H1 (cell line): ENCODE data around the gene ADPRHL1. TPM values are rescaled to one million over a fixed set of nuclear protein-coding genes. Genes with fewer than 3 reads are reported as not detected.

ENCODE experiments used
- CTCF ChIA-PET: fragments of 300-600 bp; sonication (Branson Sonifier 250); formaldehyde crosslinking; loops from one replicate; lab custom pipeline; 2021; ENCODE audit not compliant: partially characterized antibody; lab: Charles Lee
- POLR2A ChIA-PET: fragments of 300-600 bp; sonication (Branson Sonifier 250); formaldehyde crosslinking; loops from one replicate; lab custom pipeline; 2021; ENCODE audit warnings: inconsistent platforms; ENCODE audit not compliant: partially characterized antibody; lab: Charles Lee
- DNase-seq, 2 experiments: peaks; one replicate each; pipeline versions ENCODE4 v3.0.0 to v3.0.0-alpha.2; 2010 to 2022; ENCODE audit warnings: low spot score in 2 of 2, low read depth in 1 of 2, mixed read lengths in 1 of 2
- FAIRE-seq: peaks from 2 replicates; lab custom pipeline; 2011; peaks lifted over from hg19 to GRCh38; lab: Jason Lieb, UNC
- H2AFZ ChIP-seq: 2 replicates; pipeline ENCODE4 v1.8.1; 2012; ENCODE audit warnings: low read length, inconsistent platforms
- H2AK5ac ChIP-seq: 2 replicates; pipeline ENCODE4 v1.6.1; 2013; ENCODE audit warnings: low read depth, low read length
- H2BK120ac ChIP-seq: replicated peaks from 2 replicates; pipeline ENCODE3; 2013; ENCODE audit warnings: low read depth, low read length, inconsistent platforms
- H2BK12ac ChIP-seq: 2 replicates; pipeline ENCODE4 v1.6.1; 2013; ENCODE audit warnings: low read depth, low read length
- H2BK15ac ChIP-seq: 2 replicates; pipeline ENCODE4 v1.6.1; 2013; ENCODE audit warnings: low read length
- H2BK20ac ChIP-seq: 2 replicates; pipeline ENCODE4 v1.6.1; 2013; ENCODE audit warnings: low read length
- H2BK5ac ChIP-seq: 2 replicates; pipeline ENCODE4 v1.6.1; 2013; ENCODE audit warnings: low read depth, low read length
- H3K14ac ChIP-seq: 2 replicates; pipeline ENCODE4 v1.6.1; 2013; ENCODE audit warnings: inconsistent platforms; ENCODE audit not compliant: insufficient read length
- H3K18ac ChIP-seq: 2 replicates; pipeline ENCODE4 v1.6.1; 2013; ENCODE audit warnings: low read length; ENCODE audit errors: extremely low read depth
- H3K23ac ChIP-seq: 2 replicates; pipeline ENCODE4 v1.6.1; 2013; ENCODE audit warnings: inconsistent platforms; ENCODE audit not compliant: insufficient read length
- H3K23me2 ChIP-seq: 2 replicates; pipeline ENCODE4 v1.6.1; 2013; ENCODE audit warnings: low read depth, low read length
- H3K27ac ChIP-seq: 2 replicates; pipeline ENCODE4 v1.6.1; 2011; ENCODE audit warnings: low read depth, low read length, inconsistent platforms
- H3K27me3 ChIP-seq, 4 experiments: replicated peaks in 1 of 4; 1 replicate in 1 of 4; 2 replicates in 3 of 4; pipeline versions ENCODE4 v1.6.1 to v1.8.1; 2011 to 2013; ENCODE audit warnings: low read length in 3 of 4, mild to moderate bottlenecking in 3 of 4, inconsistent platforms in 2 of 4, mixed read lengths in 2 of 4, moderate library complexity in 1 of 4; ENCODE audit not compliant: control insufficient read depth in 3 of 4, insufficient read depth in 3 of 4; ENCODE audit errors: extremely low read depth in 1 of 4
- H3K36me3 ChIP-seq, 4 experiments: 2 replicates each; pipeline versions ENCODE4 v1.6.1 to v1.8.1; 2011 to 2013; ENCODE audit warnings: mild to moderate bottlenecking in 4 of 4, low read length in 3 of 4, moderate library complexity in 2 of 4, control low read depth in 1 of 4, inconsistent platforms in 1 of 4; ENCODE audit not compliant: insufficient read depth in 4 of 4, control insufficient read depth in 2 of 4
- H3K4ac ChIP-seq: replicated peaks from 2 replicates; pipeline ENCODE3; 2013; ENCODE audit warnings: low read length, low read depth, mixed read lengths, inconsistent platforms; ENCODE audit not compliant: insufficient read length
- H3K4me1 ChIP-seq, 4 experiments: replicated peaks in 1 of 4; 1 replicate in 1 of 4; 2 replicates in 3 of 4; pipeline versions ENCODE4 v1.6.1 to v1.8.1; 2011 to 2013; ENCODE audit warnings: low read length in 3 of 4, inconsistent platforms in 2 of 4, mixed read lengths in 1 of 4; ENCODE audit not compliant: insufficient read depth in 4 of 4, control insufficient read depth in 3 of 4
- H3K4me2 ChIP-seq, 2 experiments: 2 replicates each; pipeline versions ENCODE4 v1.6.1 to v1.8.1; 2011 to 2013; ENCODE audit warnings: low read depth in 2 of 2, low read length in 2 of 2, control low read depth in 1 of 2, inconsistent platforms in 1 of 2, mild to moderate bottlenecking in 1 of 2; ENCODE audit not compliant: insufficient read depth in 1 of 2
- H3K4me3 ChIP-seq, 4 experiments: fragments of 200-600, 300-600 bp in 1 of 4; sonication (generic), shearing (Covaris generic), sonication (Bioruptor Twin) in 1 of 4; 2 replicates each; pipeline versions ENCODE4 v1.5.1 to v1.8.1; 2011 to 2016; ENCODE audit warnings: low read length in 4 of 4, low read depth in 3 of 4, control low read depth in 2 of 4, inconsistent platforms in 2 of 4, mild to moderate bottlenecking in 2 of 4, mixed read lengths in 1 of 4, moderate library complexity in 1 of 4; ENCODE audit not compliant: insufficient read depth in 2 of 4; ENCODE audit errors: extremely low read depth in 1 of 4
- H3K56ac ChIP-seq: replicated peaks from 2 replicates; pipeline ENCODE3; 2013; ENCODE audit warnings: low read depth, mild to moderate bottlenecking, mixed read lengths, low read length, inconsistent platforms; ENCODE audit not compliant: insufficient read length
- H3K79me1 ChIP-seq: 2 replicates; pipeline ENCODE4 v1.6.1; 2013; ENCODE audit warnings: low read depth, low read length, control low read depth
- H3K79me2 ChIP-seq, 2 experiments: 2 replicates each; pipeline versions ENCODE4 v1.6.1 to v1.8.1; 2012 to 2013; ENCODE audit warnings: low read length in 2 of 2, mild to moderate bottlenecking in 2 of 2, inconsistent platforms in 1 of 2; ENCODE audit not compliant: insufficient read depth in 2 of 2, control insufficient read depth in 1 of 2
- H3K9ac ChIP-seq, 4 experiments: replicated peaks in 1 of 4; 1 replicate in 1 of 4; 2 replicates in 3 of 4; pipeline versions ENCODE4 v1.6.1 to v1.8.1; 2011 to 2013; ENCODE audit warnings: low read depth in 3 of 4, low read length in 3 of 4, control low read depth in 2 of 4, mild to moderate bottlenecking in 2 of 4, moderate library complexity in 2 of 4, inconsistent platforms in 1 of 4; ENCODE audit errors: extremely low read depth in 1 of 4
- H3K9me3 ChIP-seq, 2 experiments: 2 replicates each; pipeline versions ENCODE4 v1.6.1 to v1.8.1; 2012 to 2013; ENCODE audit warnings: mild to moderate bottlenecking in 2 of 2, moderate library complexity in 2 of 2, control low read depth in 1 of 2, inconsistent platforms in 1 of 2, low read depth in 1 of 2, low read length in 1 of 2, mixed read lengths in 1 of 2; ENCODE audit not compliant: insufficient read depth in 2 of 2
- H4K20me1 ChIP-seq, 2 experiments: replicated peaks in 1 of 2; 2 replicates each; pipeline versions ENCODE3 to v1.8.1; 2011 to 2013; ENCODE audit warnings: inconsistent platforms in 2 of 2, low read length in 2 of 2, mild to moderate bottlenecking in 1 of 2; ENCODE audit not compliant: insufficient read depth in 2 of 2, control insufficient read depth in 1 of 2
- H4K5ac ChIP-seq: 2 replicates; pipeline ENCODE4 v1.6.1; 2013; ENCODE audit warnings: low read length, low read depth, mixed read lengths, inconsistent platforms; ENCODE audit not compliant: insufficient read length
- H4K8ac ChIP-seq: 2 replicates; pipeline ENCODE4 v1.8.0; 2013; ENCODE audit warnings: mild to moderate bottlenecking, moderate library complexity, low read length, inconsistent platforms; ENCODE audit not compliant: insufficient read depth; ENCODE audit errors: extremely low read depth
- H4K91ac ChIP-seq: replicated peaks from 2 replicates; pipeline ENCODE3; 2013; ENCODE audit warnings: low read length, mixed read lengths, inconsistent platforms; ENCODE audit not compliant: insufficient read length
- BRCA1 ChIP-seq: IDR thresholded peaks from 2 replicates; pipeline ENCODE4 v1.6.1; 2012; ENCODE audit warnings: low read depth, low read length, improper control_type of control experiment
- CBX5 ChIP-seq: fragments of 300-800, 300-1000 bp; sonication (generic); IDR thresholded peaks from 2 replicates; pipeline ENCODE4 v1.7.1; 2016; ENCODE audit warnings: antibody characterized with exemption, low read length, low read depth
- CREB1 ChIP-seq: IDR thresholded peaks from 2 replicates; pipeline ENCODE4 v1.6.1; 2012; ENCODE audit warnings: inconsistent platforms
- JUND ChIP-seq: IDR thresholded peaks from 2 replicates; pipeline ENCODE4 v1.6.1; 2011; ENCODE audit warnings: mild to moderate bottlenecking, improper control_type of control experiment, low read length
- KDM1A ChIP-seq: fragments of 200-600, 300-600 bp; sonication (generic); IDR thresholded peaks from 2 replicates; pipeline ENCODE4 v1.7.1; 2016; ENCODE audit warnings: mild to moderate bottlenecking, low read length, borderline replicate concordance
- KDM4A ChIP-seq: IDR thresholded peaks from one replicate; pipeline ENCODE4 v1.7.1; 2012; ENCODE audit warnings: low read depth, mild to moderate bottlenecking, moderate library complexity, low read length, inconsistent platforms; ENCODE audit not compliant: severe bottlenecking
- NRF1 ChIP-seq: IDR thresholded peaks from 2 replicates; pipeline ENCODE4 v1.6.1; 2011; ENCODE audit warnings: mild to moderate bottlenecking, low read depth, low read length, improper control_type of control experiment
- POLR2A ChIP-seq, 2 experiments: IDR thresholded peaks; 1 replicate in 1 of 2; 2 replicates in 1 of 2; pipeline ENCODE4 v1.6.1; 2011; ENCODE audit warnings: low read depth in 2 of 2, low read length in 2 of 2, mild to moderate bottlenecking in 2 of 2; ENCODE audit errors: control extremely low read depth in 1 of 2
- SAP30 ChIP-seq: fragments of 300-600 bp; sonication (generic); IDR thresholded peaks from 2 replicates; pipeline ENCODE4 v1.7.1; 2012; ENCODE audit warnings: low read length, moderate library complexity, mild to moderate bottlenecking, inconsistent platforms; ENCODE audit not compliant: insufficient read depth, insufficient replicate concordance
- SP2 ChIP-seq: IDR thresholded peaks from 2 replicates; pipeline ENCODE4 v1.6.1; 2012; ENCODE audit warnings: mild to moderate bottlenecking, low read length, inconsistent platforms
- TBP ChIP-seq: IDR thresholded peaks from 2 replicates; pipeline ENCODE4 v1.6.1; 2011; ENCODE audit warnings: low read depth, low read length, improper control_type of control experiment
- WGBS, 2 experiments: shearing (Covaris generic) in 1 of 2; methylation state at CpG; one replicate each; pipeline versions ENCODE4 v1.1.6 to v1.1.7; 2013 to 2015; ENCODE audit warnings: low lambda C conversion rate in 2 of 2, mixed read lengths in 2 of 2, inconsistent platforms in 1 of 2, low coverage in 1 of 2, missing lambda C conversion rate in 1 of 2; ENCODE audit not compliant: insufficient replicate concordance in 2 of 2, insufficient coverage in 1 of 2, insufficient read length in 1 of 2; ENCODE audit errors: extremely low coverage in 1 of 2, missing lambda C conversion rate in 1 of 2; 5-methylcytosine and 5-hydroxymethylcytosine counted together
- polyA plus RNA-seq, 7 experiments: library from polyadenylated mRNA; depleted of rRNA in 3 of 7; stranded (reverse) in 5 of 7; unstranded in 2 of 7; fragments of >200 nt in 5 of 7; fragments of 200-250 nt in 2 of 7; gene quantifications; 1 replicate in 5 of 7; 2 replicates in 1 of 7; 4 replicates in 1 of 7; pipeline versions ENCODE4 v1.2.1 to v1.2.3, GENCODE V29; 2011 to 2013; ENCODE audit warnings: missing spikeins in 2 of 7, mixed read lengths in 2 of 7
- total RNA-seq: library from RNA; stranded (reverse); fragmentation: NEBNext Ultra II Directional; extraction: Animal tissue kit (Norgen Biotek cat#: 25700); gene quantifications from 2 replicates; pipeline ENCODE4 v1.2.1, GENCODE V29; 2021
- TF ChIP-seq, protein P1 (sequence below): IDR thresholded peaks from 2 replicates; pipeline ENCODE4 v1.6.1; 2012; ENCODE audit warnings: inconsistent platforms

The ADPRHL1 gene
- total and polyA plus RNA-seq, 2 of the 8 experiments (the other 6 are each of a cell fraction or from before 2014, with no cell fraction given): 0.74 to 1.7 TPM

DNA sequence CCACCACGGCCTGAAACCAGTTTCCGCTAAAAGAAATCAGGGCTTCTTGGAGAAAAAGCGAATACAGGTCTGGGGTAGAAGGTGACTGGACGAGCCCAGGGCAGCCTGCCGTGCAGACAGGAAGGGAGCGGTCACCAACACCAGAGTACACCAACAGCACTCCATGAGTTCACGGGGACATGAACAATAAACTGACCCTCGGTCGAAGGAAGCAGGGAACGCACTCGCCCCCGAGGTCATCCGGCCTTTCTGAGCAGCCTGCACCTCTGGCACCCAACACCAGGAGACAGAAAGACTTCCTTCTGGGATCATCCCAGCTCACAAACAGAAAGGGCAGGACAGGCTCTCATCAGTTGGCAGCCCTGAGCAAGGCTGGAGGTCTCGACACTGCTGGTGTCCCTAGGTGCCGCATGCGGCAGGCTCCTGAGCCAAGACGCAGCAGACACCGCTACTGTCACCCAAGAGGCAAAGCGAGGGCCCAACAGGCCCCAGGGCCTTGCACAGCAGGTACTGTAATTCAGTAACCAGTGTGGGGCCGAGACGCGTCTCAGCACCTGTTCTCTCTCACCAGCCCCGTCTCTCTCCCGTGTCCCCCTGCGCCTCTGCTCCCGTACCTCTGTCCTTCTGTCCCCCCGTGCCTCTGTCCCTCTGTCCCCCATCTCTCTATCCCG lies 19.2 kb upstream of the ADPRHL1 start:
- H4K20me1 ChIP-seq: peaks cover 7 to 18% of the 10 kb centered on the region in 2 experiments
- no peak overlapping the region for H3K9ac ChIP-seq
- H2BK12ac ChIP-seq: no peak overlapping the region
- peak overlapping the region; percentile 30; the same call in 1 of the 2 replicates for H4K8ac ChIP-seq
- no peak overlapping the region for H2AFZ ChIP-seq
- POLR2A ChIA-PET: interaction anchor here (1.4 to 1.9 kb wide), 2 partner anchors 14 to 16 kb away, joined by 4 to 5 read pairs; no protein-coding TSS in a partner anchor
- H4K91ac ChIP-seq: no peak overlapping the region
- DNase-seq (no peak), FAIRE-seq (no peak)
- no peak overlapping the region for H2AK5ac ChIP-seq
- no peak overlapping the region for H3K23ac ChIP-seq
- no peak overlapping the region for H3K14ac ChIP-seq
- H3K36me3 ChIP-seq: peaks cover 2 to 43% (median 20%) of the 10 kb centered on the region in 4 experiments; a peak in 7 of 8 replicates
- H3K4ac ChIP-seq: no peak overlapping the region
- H3K79me2 ChIP-seq: peaks cover 0 to 19% of the 10 kb centered on the region in 2 experiments; a peak in 2 of 4 replicates
- H2BK20ac ChIP-seq: no peak overlapping the region
- no peak overlapping the region for H3K4me3 ChIP-seq
- 0 out of 2 replicates have a peak overlapping the region, but pooled peaks have one; percentile 9 for H3K27ac ChIP-seq
- no peak overlapping the region for H3K56ac ChIP-seq
- no peak overlapping the region for H2BK120ac ChIP-seq
- no peaks in the 10 kb centered on the region for H3K27me3 ChIP-seq
- H2BK5ac ChIP-seq: no peak overlapping the region
- CTCF ChIA-PET: interaction anchor here (3.5 kb wide), 1 partner anchor 16 kb away, joined by 18 read pairs; no protein-coding TSS in a partner anchor
- no peak overlapping the region for H3K18ac ChIP-seq
- H3K4me2 ChIP-seq: no peak overlapping the region; a peak in 1 of 4 replicates
- H3K4me1 ChIP-seq: peaks cover 0 to 15% (median 5%) of the 10 kb centered on the region in 4 experiments; a peak in 6 of 7 replicates
- 95% methylated on average over 23 of the region's 28 CpGs; no CpG with 5 or more reads in 1 of the 2 experiments for WGBS, 2 experiments
- H3K79me1 ChIP-seq: peaks cover 3% of the 10 kb centered on the region
- H4K5ac ChIP-seq: no peak overlapping the region
- no peaks in the 10 kb centered on the region for H3K23me2 ChIP-seq
- H3K9me3 ChIP-seq: no peaks in the 10 kb centered on the region
- no peak overlapping the region for H2BK15ac ChIP-seq
- TF ChIP-seq CREB1 (no peak), TBP (no peak), KDM4A (no peak), NRF1 (no peak), JUND (no peak), CBX5 (no peak), POLR2A (IDR thresholded peaks at IDR 0.05; ENCODE audit: control extremely low read depth in 1 of 2, low read depth in 2 of 2, low read length in 2 of 2) (no peak), SAP30 (no peak), KDM1A (no peak), BRCA1 (no peak), SP2 (no peak)
- TF ChIP-seq, protein P1, sequence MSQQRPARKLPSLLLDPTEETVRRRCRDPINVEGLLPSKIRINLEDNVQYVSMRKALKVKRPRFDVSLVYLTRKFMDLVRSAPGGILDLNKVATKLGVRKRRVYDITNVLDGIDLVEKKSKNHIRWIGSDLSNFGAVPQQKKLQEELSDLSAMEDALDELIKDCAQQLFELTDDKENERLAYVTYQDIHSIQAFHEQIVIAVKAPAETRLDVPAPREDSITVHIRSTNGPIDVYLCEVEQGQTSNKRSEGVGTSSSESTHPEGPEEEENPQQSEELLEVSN: no peak
